Heart right ventricle (tissue), 16 donors: Measurements from ENCODE around the gene INPP5A. TPM values are rescaled to one million over a fixed set of nuclear protein-coding genes. Genes with fewer than 3 reads are reported as not detected.

ENCODE experiments used
- ATAC-seq, 8 donors: fragments of 200-7000 bp; cut with Tn5 transposase; one replicate each; pipeline ENCODE4 v1.9.1; 2020; ENCODE audit warnings: mild to moderate bottlenecking in 8 of 8, moderate library complexity in 8 of 8, moderate number of reproducible peaks in 1 of 8
- DNase-seq, 2 donors: peaks; one replicate each; pipeline ENCODE4 v3.0.0-alpha.2; 2020
- H3K27ac ChIP-seq, 10 donors: fragments of 200-600 bp; sonication (generic) in 2 of 10; one replicate each; pipeline versions ENCODE4 v1.5.0 to v1.8.0; 2020 to 2022; ENCODE audit warnings: mild to moderate bottlenecking in 3 of 10
- H3K27me3 ChIP-seq, 7 donors: fragments of 200-600 bp; one replicate each; pipeline ENCODE4 v1.8.0; 2021 to 2022; ENCODE audit warnings: mild to moderate bottlenecking in 2 of 7
- H3K36me3 ChIP-seq, 9 donors: fragments of 200-600 bp; sonication (generic) in 1 of 9; one replicate each; pipeline versions ENCODE4 v1.5.0 to v1.8.0; 2020 to 2022; ENCODE audit warnings: mild to moderate bottlenecking in 2 of 9
- H3K4me1 ChIP-seq, 9 donors: fragments of 200-600 bp; sonication (generic) in 1 of 9; one replicate each; pipeline versions ENCODE4 v1.5.0 to v1.8.0; 2020 to 2022; ENCODE audit warnings: mild to moderate bottlenecking in 4 of 9
- H3K4me3 ChIP-seq, 10 donors: fragments of 200-600 bp; sonication (generic) in 2 of 10; one replicate each; pipeline versions ENCODE4 v1.5.0 to v1.8.0; 2020 to 2022; ENCODE audit warnings: mild to moderate bottlenecking in 7 of 10, moderate library complexity in 2 of 10
- H3K9me3 ChIP-seq, 11 donors: fragments of 200-600 bp in 10 of 11; sonication (generic) in 2 of 11; one replicate each; pipeline versions ENCODE4 v1.5.0 to v1.8.0; 2013 to 2022; ENCODE audit warnings: mild to moderate bottlenecking in 2 of 11, control low read depth in 1 of 11, moderate library complexity in 1 of 11
- CTCF ChIP-seq, 9 donors: fragments of 200-600 bp; sonication (generic) in 2 of 9; IDR thresholded peaks; one replicate each; pipeline versions ENCODE4 v1.5.0 to v1.8.0; 2021 to 2022; ENCODE audit warnings: antibody characterized with exemption in 9 of 9, mild to moderate bottlenecking in 5 of 9, moderate library complexity in 1 of 9
- WGBS, 2 donors: extraction: QIAGEN DNeasy Blood & Tissue Kit; methylation state at CpG; one replicate each; pipeline ENCODE4 v1.1.7; 2013; ENCODE audit warnings: inconsistent platforms in 1 of 2; 5-methylcytosine and 5-hydroxymethylcytosine counted together
- intact Hi-C, 10 donors: fragments of 100-400 bp; cut with DNase I; formaldehyde crosslinking; loops; one replicate each; pipeline versions ENCODE4 v1.11.1 to v1.14.2; 2022
- polyA plus RNA-seq, 2 donors: library from polyadenylated mRNA; stranded (reverse); fragments of 200-250 nt; gene quantifications; one replicate each; pipeline ENCODE4 v1.2.3, GENCODE V29; 2013
- total RNA-seq, 10 donors: library from RNA; stranded (reverse); fragmentation: NEBNext Ultra II Directional in 3 of 10; extraction: Animal tissue kit (Norgen Biotek cat#: 25700) in 3 of 10; gene quantifications; one replicate each; pipeline versions ENCODE4 v1.2.1 to v1.2.4, GENCODE V29; 2021 to 2023
- donor health status: Arrhythmogenic right ventricular cardiomyopathy.
- donor health status: ischemic (EF 13 %, LVEDD 7.1; RV severe dilation, severe dysfunction).
- donor health status: healthy with polysubstance abuse.
- donor health status: DM: no; HTN: yes; CAD: no.
- donor health status: DM: no; HTN: no; CAD: no.
- donor health status: ischemic (EF 25% LVEDD 6.9; RV normal size, moderate dysfunction).
- donor health status: ischemic (EF 25% LVEDD 5.7; RV mildly dilated, moderate dysfunction).
- donor health status: healthy.
- donor health status: DM: yes; HTN: yes; CAD: no.
- donor health status: Ischemic cardiomyopathy.
- donor health status: ischemic (EF 35%, LVEDD 5.7; RV mildly dilated, moderate dysfunction).
- donor health status: nonischemic (EF 11% LVEDD 7.7; RV severe dilation, severe dysfunction).
- donor health status: DM: yes; HTN: yes; CAD: no.
- donor health status: PGD.
- donor health status: ischemic (EF 29% LVEDD 5.4; RV normal size, mild dysfunction).
- donor health status: nonischemic (EF 23%, LVEDD 6.1; RV moderate dilation, normal function).

INPP5A gene
- total and polyA plus RNA-seq, 12 donors = 30.4 to 122 (median 106) TPM

GRCh38 chr10:132783940-132784865, 246.6 kb downstream of the INPP5A start:
- intact Hi-C loops = loop anchor here in 2 of 10 donors (10.0 kb wide), 1 partner anchor 129 kb away; no protein-coding TSS in a partner anchor
- H3K4me1 ChIP-seq = peaks cover 0 to 40% (median 27%) of the 10 kb centered on the region in 9 donors
- WGBS, 2 donors = 19 to 22% methylated on average over 106 of the region's 106 CpGs
- DNase-seq (no peak), ATAC-seq (no peak)
- no peaks in the 10 kb centered on the region for H3K9me3 ChIP-seq
- no peak overlapping the region for H3K4me3 ChIP-seq
- no peak overlapping the region for H3K27ac ChIP-seq
- no peak for TF ChIP-seq CTCF (IDR thresholded peaks at IDR 0.05)
- H3K27me3 ChIP-seq = peaks cover 46 to 65% (median 55%) of the 10 kb centered on the region in 7 donors
- H3K36me3 ChIP-seq = peaks cover 0 to 43% (median 32%) of the 10 kb centered on the region in 9 donors

- TF ChIP-seq CTCF (IDR thresholded peaks at IDR 0.05) = no peak
- no peak for ATAC-seq
- Histone ChIP-seq H3K27me3 (peaks cover 46 to 74% (median 64%) of the 10 kb centered on the region in 7 donors), H3K4me1 (peaks cover 0 to 40% (median 27%) of the 10 kb centered on the region in 9 donors), H3K9me3 (no peaks in the 10 kb centered on the region), H3K36me3 (peaks cover 0 to 34% (median 24%) of the 10 kb centered on the region in 9 donors), H3K4me3 (peak overlapping the region in 2 of 10 donors; percentile 18 to 22), H3K27ac (no peak overlapping the region)
- no peak for DNase-seq
- WGBS, 2 donors = 5 to 7% methylated on average over 96 to 110 of the region's 111 CpGs
- intact Hi-C loops = loop anchor here in 2 of 10 donors (10.0 kb wide), 1 partner anchor 130 kb away; no protein-coding TSS in a partner anchor
Observed at GRCh38 chr10:132784866-132785722, 247.5 kb downstream of the INPP5A start.

- intact Hi-C loops = loop anchor here in 2 of 10 donors (10.0 kb wide), 1 partner anchor 131 kb away; no protein-coding TSS in a partner anchor
Observed at GRCh38 chr10:132785723-132786475, 248.3 kb downstream of the INPP5A start, which contains the start of gene NKX6-2. TSS of gene NKX6-2 (minus strand) at chr10:132786147. CDS start at chr10:132785948, 199 bp downstream.

More at GRCh38 chr10:132785723-132786475, 248.3 kb downstream of the INPP5A start, which contains the start of gene NKX6-2:
- WGBS, 2 donors = 2 to 3% methylated on average over 51 to 118 of the region's 119 CpGs
- H3K4me1 ChIP-seq = peaks cover 0 to 40% (median 27%) of the 10 kb centered on the region in 9 donors
- no peak within 1 kb of the TSS for H3K27ac ChIP-seq
- no peak for TF ChIP-seq CTCF (IDR thresholded peaks at IDR 0.05)
- DNase-seq (no peak), ATAC-seq (no peak)
- no peaks in the 10 kb centered on the region for H3K9me3 ChIP-seq
- H3K36me3 ChIP-seq = peaks cover 0 to 30% (median 21%) of the 10 kb centered on the region in 9 donors
- peak within 1 kb of the TSS in 3 of 10 donors; percentile 5 to 22 (median 18) for H3K4me3 ChIP-seq
- H3K27me3 ChIP-seq = peaks cover 46 to 79% (median 70%) of the 10 kb centered on the region in 7 donors
